Body of pancreas (tissue), 4 donors: Measurements from ENCODE around the gene DUXB.

Experiments used
- CTCF ChIP-seq, 7 experiments: fragments of 450-650 bp in 4 of 7; fragments of 200-600 bp in 3 of 7; sonication (generic) in 3 of 7; IDR thresholded peaks; one replicate each; pipeline ENCODE4 v1.5.1; 2016 to 2019; ENCODE audit warnings: antibody characterized with exemption in 7 of 7
- POLR2A ChIP-seq, 3 donors: fragments of 450-650 bp; IDR thresholded peaks; one replicate each; pipeline ENCODE4 v1.6.1; 2016; ENCODE audit warnings: antibody characterized with exemption in 3 of 3, mild to moderate bottlenecking in 2 of 3

DNA sequence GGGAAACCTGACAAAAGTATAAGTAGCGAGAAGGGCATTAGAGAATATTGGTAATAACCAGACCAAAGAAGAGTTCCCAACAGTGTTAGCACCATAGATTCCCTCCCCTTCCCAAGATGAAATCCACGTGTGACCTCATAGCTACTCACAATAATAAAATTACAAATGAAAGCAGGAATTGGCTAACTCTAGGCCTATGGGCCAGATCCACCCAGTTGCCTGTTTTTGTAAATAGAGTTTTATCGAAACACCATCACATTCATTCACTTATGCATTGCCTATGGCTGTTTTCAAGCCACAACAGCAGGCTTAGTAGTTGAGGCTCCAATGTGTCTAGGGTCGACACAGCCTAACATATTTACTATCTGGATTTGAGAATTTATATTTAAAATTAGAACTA, 17.2 kb upstream of the DUXB start:
- TF ChIP-seq CTCF (IDR thresholded peaks at IDR 0.05), result no peak
- TF ChIP-seq POLR2A (IDR thresholded peaks at IDR 0.05), result no peak
